Measurements from ENCODE around the gene NCKIPSD. TPM values are rescaled to one million over a fixed set of nuclear protein-coding genes. Genes with fewer than 3 reads are reported as not detected.

NCKIPSD gene
- total RNA-seq, 1 donor from 2014 or later, result 18.3 TPM

DNA sequence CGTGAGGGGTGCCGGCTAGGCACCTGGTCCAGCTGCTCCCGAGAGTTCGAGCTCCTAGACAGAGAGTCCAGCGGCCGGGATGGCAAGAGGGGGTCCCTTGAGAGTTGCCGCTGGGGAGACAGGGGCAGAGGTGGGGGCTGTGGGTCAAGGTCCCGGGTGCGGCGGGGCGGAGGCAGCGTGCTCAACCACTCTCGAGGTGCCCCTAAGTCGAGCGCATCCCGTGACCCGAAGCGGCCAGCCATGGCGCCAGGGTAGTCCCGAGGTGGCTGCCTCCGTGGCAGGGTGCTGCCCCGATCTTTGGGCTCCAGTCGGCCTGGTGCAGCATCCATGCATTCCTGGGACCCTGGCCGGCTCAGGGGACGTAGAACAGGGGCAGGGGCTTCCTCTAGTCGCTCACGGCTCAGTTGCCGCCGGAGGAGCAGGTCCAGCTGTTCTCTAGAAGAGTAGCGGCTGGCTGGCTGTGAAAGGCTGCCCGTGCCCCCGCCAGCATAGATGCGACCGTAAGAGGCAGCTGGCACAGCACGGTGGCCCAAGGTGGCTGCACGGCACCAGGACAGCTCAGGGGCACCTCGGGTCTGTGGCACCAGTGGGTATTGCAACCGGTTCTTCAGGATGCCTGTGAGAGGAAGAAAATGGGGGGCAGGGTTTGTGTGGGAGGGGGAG lies 45.6 kb downstream of the NCKIPSD start:
- Histone ChIP-seq H4K20me1 (ENCODE audit: insufficient read depth, low read length) (no peaks in the 10 kb centered on the region), H3K27me3 (ENCODE audit: insufficient read depth, low read length) (no peaks in the 10 kb centered on the region), H3K4me1 (ENCODE audit: insufficient read depth, low read length) (peaks cover 9% of the 10 kb centered on the region), H3K9ac (ENCODE audit: low read length) (no peak overlapping the region), H3K4me2 (ENCODE audit: low read length) (no peak overlapping the region), H3K27ac (ENCODE audit: low read depth, low read length) (no peak overlapping the region), H3K79me2 (ENCODE audit: insufficient read depth, low read length) (no peaks in the 10 kb centered on the region), H3K4me3 (ENCODE audit: insufficient read depth, low read depth, low read length) (no peak overlapping the region), H3K9me3 (ENCODE audit: insufficient read depth, low read depth, low read length) (no peaks in the 10 kb centered on the region), H3K36me3 (ENCODE audit: insufficient read depth, low read length) (no peaks in the 10 kb centered on the region), H2AFZ (ENCODE audit: low read depth, low read length) (no peak overlapping the region)
- H3K27ac Mint-ChIP-seq (ENCODE audit: unreplicated experiment), result no peak overlapping the region
- no peak for FAIRE-seq
- H3K9me3 Mint-ChIP-seq (ENCODE audit: unreplicated experiment), result no peaks in the 10 kb centered on the region
- H3K27me3 Mint-ChIP-seq (ENCODE audit: low read depth, unreplicated experiment), result peaks cover 8% of the 10 kb centered on the region
- DNase-seq (ENCODE audit: low read depth), result no peak
- peaks cover 22% of the 10 kb centered on the region for H3K36me3 Mint-ChIP-seq (ENCODE audit: low read depth, unreplicated experiment)
- H3K4me1 Mint-ChIP-seq (ENCODE audit: low read depth, unreplicated experiment), result peaks cover 8% of the 10 kb centered on the region
- TF ChIP-seq, protein P1, sequence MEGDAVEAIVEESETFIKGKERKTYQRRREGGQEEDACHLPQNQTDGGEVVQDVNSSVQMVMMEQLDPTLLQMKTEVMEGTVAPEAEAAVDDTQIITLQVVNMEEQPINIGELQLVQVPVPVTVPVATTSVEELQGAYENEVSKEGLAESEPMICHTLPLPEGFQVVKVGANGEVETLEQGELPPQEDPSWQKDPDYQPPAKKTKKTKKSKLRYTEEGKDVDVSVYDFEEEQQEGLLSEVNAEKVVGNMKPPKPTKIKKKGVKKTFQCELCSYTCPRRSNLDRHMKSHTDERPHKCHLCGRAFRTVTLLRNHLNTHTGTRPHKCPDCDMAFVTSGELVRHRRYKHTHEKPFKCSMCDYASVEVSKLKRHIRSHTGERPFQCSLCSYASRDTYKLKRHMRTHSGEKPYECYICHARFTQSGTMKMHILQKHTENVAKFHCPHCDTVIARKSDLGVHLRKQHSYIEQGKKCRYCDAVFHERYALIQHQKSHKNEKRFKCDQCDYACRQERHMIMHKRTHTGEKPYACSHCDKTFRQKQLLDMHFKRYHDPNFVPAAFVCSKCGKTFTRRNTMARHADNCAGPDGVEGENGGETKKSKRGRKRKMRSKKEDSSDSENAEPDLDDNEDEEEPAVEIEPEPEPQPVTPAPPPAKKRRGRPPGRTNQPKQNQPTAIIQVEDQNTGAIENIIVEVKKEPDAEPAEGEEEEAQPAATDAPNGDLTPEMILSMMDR (IDR thresholded peaks at IDR 0.05; ENCODE audit: insufficient read depth, low read depth, low read length), result no peak
- no peak for TF ChIP-seq EZH2 (IDR thresholded peaks at IDR 0.05; ENCODE audit: insufficient read depth, low read length)
- H3K4me3 Mint-ChIP-seq (ENCODE audit: unreplicated experiment), result no peak overlapping the region

DNA sequence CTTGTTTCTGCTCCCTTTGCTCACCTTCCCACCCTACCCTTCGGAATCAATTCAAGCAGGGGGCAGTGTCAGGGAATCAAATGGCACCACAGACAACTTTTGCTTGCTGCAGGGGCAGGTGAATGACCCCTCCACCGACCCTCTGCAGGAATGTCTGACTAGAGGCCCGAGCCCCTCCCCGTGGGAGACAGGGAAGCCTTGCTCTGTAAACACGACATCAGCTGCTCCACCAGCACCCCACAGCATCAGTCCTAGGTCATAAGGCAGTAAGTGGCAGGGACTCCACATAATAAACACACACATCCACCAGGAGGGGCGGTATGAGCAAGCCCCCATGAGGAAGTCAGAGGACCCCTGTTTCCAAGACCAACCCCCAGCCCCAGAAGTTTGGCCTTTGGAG lies 48.4 kb downstream of the NCKIPSD start:
- no peak overlapping the region for H3K27ac Mint-ChIP-seq (ENCODE audit: unreplicated experiment)
- H2AFZ ChIP-seq (ENCODE audit: low read depth, low read length), result no peak overlapping the region
- H3K9me3 Mint-ChIP-seq (ENCODE audit: unreplicated experiment), result no peaks in the 10 kb centered on the region
- H3K27me3 ChIP-seq (ENCODE audit: insufficient read depth, low read length), result no peaks in the 10 kb centered on the region
- no peak overlapping the region for H3K27ac ChIP-seq (ENCODE audit: low read depth, low read length)
- H3K4me1 Mint-ChIP-seq (ENCODE audit: low read depth, unreplicated experiment), result peaks cover 16% of the 10 kb centered on the region
- FAIRE-seq (no peak), DNase-seq (ENCODE audit: low read depth) (no peak)
- H3K4me2 ChIP-seq (ENCODE audit: low read length), result no peak overlapping the region
- H3K79me2 ChIP-seq (ENCODE audit: insufficient read depth, low read length), result peaks cover 22% of the 10 kb centered on the region
- peaks cover 17% of the 10 kb centered on the region for H3K36me3 Mint-ChIP-seq (ENCODE audit: low read depth, unreplicated experiment)
- H3K4me1 ChIP-seq (ENCODE audit: insufficient read depth, low read length), result peaks cover 16% of the 10 kb centered on the region
- H3K36me3 ChIP-seq (ENCODE audit: insufficient read depth, low read length), result no peaks in the 10 kb centered on the region
- H3K9me3 ChIP-seq (ENCODE audit: insufficient read depth, low read depth, low read length), result no peaks in the 10 kb centered on the region
- H3K9ac ChIP-seq (ENCODE audit: low read length), result no peak overlapping the region
- peaks cover 2% of the 10 kb centered on the region for H3K27me3 Mint-ChIP-seq (ENCODE audit: low read depth, unreplicated experiment)
- TF ChIP-seq EZH2 (IDR thresholded peaks at IDR 0.05; ENCODE audit: insufficient read depth, low read length), result no peak
- TF ChIP-seq, protein P1 (IDR thresholded peaks at IDR 0.05; ENCODE audit: insufficient read depth, low read depth, low read length), result no peak
- no peak overlapping the region for H3K4me3 Mint-ChIP-seq (ENCODE audit: unreplicated experiment)
- peaks cover 24% of the 10 kb centered on the region for H4K20me1 ChIP-seq (ENCODE audit: insufficient read depth, low read length)
- no peak overlapping the region for H3K4me3 ChIP-seq (ENCODE audit: insufficient read depth, low read depth, low read length)

DNA sequence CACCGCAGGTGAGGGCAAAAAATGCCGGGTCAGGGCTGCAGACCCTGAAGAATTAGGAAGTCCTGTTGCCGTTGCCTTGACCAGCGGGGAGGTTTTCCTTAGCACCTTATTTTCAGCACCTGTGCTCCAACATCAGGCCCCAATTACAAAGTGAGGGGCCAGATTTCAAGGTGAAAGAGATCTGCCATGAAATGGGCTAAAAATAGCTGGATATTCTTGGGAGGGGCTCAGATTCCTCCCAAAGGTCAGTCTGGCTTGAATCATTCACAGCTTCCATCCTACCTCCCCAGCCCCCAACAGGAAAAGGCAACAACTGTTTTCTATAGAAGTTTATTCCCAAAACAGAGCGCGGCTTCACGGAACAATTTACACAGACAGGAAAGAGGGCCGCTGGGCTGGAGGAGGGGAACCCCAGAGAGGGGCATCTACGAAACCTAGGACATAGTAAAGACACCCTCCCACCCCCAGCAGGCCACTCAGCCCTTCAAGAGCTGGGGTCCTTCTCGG lies 49.5 kb downstream of the NCKIPSD start:
- H2AFZ ChIP-seq (ENCODE audit: low read depth, low read length), result peak overlapping the region; percentile 83
- no peak for DNase-seq (ENCODE audit: low read depth)
- TF ChIP-seq, protein P1 (IDR thresholded peaks at IDR 0.05; ENCODE audit: insufficient read depth, low read depth, low read length), result no peak
- no peak for TF ChIP-seq EZH2 (IDR thresholded peaks at IDR 0.05; ENCODE audit: insufficient read depth, low read length)

More for the DNA sequence above, 49.5 kb downstream of the NCKIPSD start:
- Histone ChIP-seq H3K79me2 (ENCODE audit: insufficient read depth, low read length) (peaks cover 22% of the 10 kb centered on the region), H3K27ac (ENCODE audit: low read depth, low read length) (no peak overlapping the region), H3K9me3 (ENCODE audit: insufficient read depth, low read depth, low read length) (no peaks in the 10 kb centered on the region), H3K4me3 (ENCODE audit: insufficient read depth, low read depth, low read length) (peak overlapping the region; percentile 77), H3K36me3 (ENCODE audit: insufficient read depth, low read length) (no peaks in the 10 kb centered on the region), H3K9ac (ENCODE audit: low read length) (peak overlapping the region; percentile 85), H3K4me1 (ENCODE audit: insufficient read depth, low read length) (peaks cover 16% of the 10 kb centered on the region), H3K4me2 (ENCODE audit: low read length) (peak overlapping the region; percentile 87), H3K27me3 (ENCODE audit: insufficient read depth, low read length) (no peaks in the 10 kb centered on the region), H4K20me1 (ENCODE audit: insufficient read depth, low read length) (peaks cover 30% of the 10 kb centered on the region)
- Mint-ChIP-seq H3K36me3 (ENCODE audit: low read depth, unreplicated experiment) (peaks cover 17% of the 10 kb centered on the region), H3K9me3 (ENCODE audit: unreplicated experiment) (no peaks in the 10 kb centered on the region), H3K4me3 (ENCODE audit: unreplicated experiment) (peak overlapping the region; percentile 88), H3K27ac (ENCODE audit: unreplicated experiment) (peak overlapping the region; percentile 41), H3K4me1 (ENCODE audit: low read depth, unreplicated experiment) (peaks cover 16% of the 10 kb centered on the region), H3K27me3 (ENCODE audit: low read depth, unreplicated experiment) (peaks cover 2% of the 10 kb centered on the region)
- no peak for FAIRE-seq

Data from astrocyte (in vitro differentiated cells and primary cell).